ENCODE data around the gene RABGGTB.
"Not testable (repeated sequence)": the region's sequence is repeated elsewhere in the genome, so short reads cannot be mapped to it uniquely, and the experiment has no call there.

The RABGGTB gene

GRCh38 chr1:75770761-75771160, 15.3 kb upstream of the RABGGTB start:
- no peak overlapping the region for H3K4me3 ChIP-seq (replicated peaks; ENCODE audit: insufficient read depth, low read length)
- no peaks in the 10 kb centered on the region for H3K27me3 ChIP-seq (ENCODE audit: insufficient read depth, poor library complexity, severe bottlenecking)
- no peak for TF ChIP-seq SPI1 (IDR thresholded peaks at IDR 0.05; ENCODE audit: borderline replicate concordance, low read depth)
- TF ChIP-seq CTCF (IDR thresholded peaks at IDR 0.05; ENCODE audit: insufficient read depth, low read length) = no peak
- TF ChIP-seq GABPA (IDR thresholded peaks at IDR 0.05; ENCODE audit: low read depth) = no peak
- TF ChIP-seq POLR2AphosphoS5 (IDR thresholded peaks at IDR 0.05; ENCODE audit: low read depth) = no peak
- no peak for TF ChIP-seq REST (IDR thresholded peaks at IDR 0.05; ENCODE audit: insufficient replicate concordance, low read depth)
- no peak overlapping the region for H3K27ac ChIP-seq (replicated peaks)
- DNase-seq (ENCODE audit: low read depth in 1 of 2, low spot score in 1 of 2) = no peak

- TF ChIP-seq SPI1 (IDR thresholded peaks at IDR 0.05; ENCODE audit: borderline replicate concordance, low read depth) = no peak
- TF ChIP-seq GABPA (IDR thresholded peaks at IDR 0.05; ENCODE audit: low read depth) = no peak
- TF ChIP-seq CTCF (IDR thresholded peaks at IDR 0.05; ENCODE audit: insufficient read depth, low read length) = no peak
- TF ChIP-seq POLR2AphosphoS5 (IDR thresholded peaks at IDR 0.05; ENCODE audit: low read depth) = no peak
- no peak for TF ChIP-seq REST (IDR thresholded peaks at IDR 0.05; ENCODE audit: insufficient replicate concordance, low read depth)
- no peak overlapping the region for H3K4me3 ChIP-seq (replicated peaks; ENCODE audit: insufficient read depth, low read length)
- no peak for DNase-seq (ENCODE audit: low read depth in 1 of 2, low spot score in 1 of 2)
- no peak overlapping the region for H3K27ac ChIP-seq (replicated peaks)
- H3K27me3 ChIP-seq (ENCODE audit: insufficient read depth, poor library complexity, severe bottlenecking) = no peaks in the 10 kb centered on the region
Measured at GRCh38 chr1:75771978-75772377, 14.1 kb upstream of the RABGGTB start.

- not testable (repeated sequence) for H3K4me3 ChIP-seq (replicated peaks; ENCODE audit: insufficient read depth, low read length); DNase-seq (ENCODE audit: low read depth in 1 of 2, low spot score in 1 of 2); H3K27me3 ChIP-seq (ENCODE audit: insufficient read depth, poor library complexity, severe bottlenecking); H3K27ac ChIP-seq (replicated peaks)
Measured at GRCh38 chr1:75777812-75778211, 8.2 kb upstream of the RABGGTB start.

- H3K27me3 ChIP-seq (ENCODE audit: insufficient read depth, poor library complexity, severe bottlenecking); H3K4me3 ChIP-seq (replicated peaks; ENCODE audit: insufficient read depth, low read length); H3K27ac ChIP-seq (replicated peaks); DNase-seq (ENCODE audit: low read depth in 1 of 2, low spot score in 1 of 2): not testable (repeated sequence)
Measured at GRCh38 chr1:75778694-75779093, 7.4 kb upstream of the RABGGTB start.

- DNase-seq (ENCODE audit: low read depth in 1 of 2, low spot score in 1 of 2); H3K4me3 ChIP-seq (replicated peaks; ENCODE audit: insufficient read depth, low read length); H3K27me3 ChIP-seq (ENCODE audit: insufficient read depth, poor library complexity, severe bottlenecking); H3K27ac ChIP-seq (replicated peaks): not testable (repeated sequence)
Measured at GRCh38 chr1:75780183-75780582, 5.9 kb upstream of the RABGGTB start.

- not testable (repeated sequence) for DNase-seq (ENCODE audit: low read depth in 1 of 2, low spot score in 1 of 2); H3K27ac ChIP-seq (replicated peaks); H3K27me3 ChIP-seq (ENCODE audit: insufficient read depth, poor library complexity, severe bottlenecking); H3K4me3 ChIP-seq (replicated peaks; ENCODE audit: insufficient read depth, low read length)
Measured at GRCh38 chr1:75783920-75784319, 2.1 kb upstream of the RABGGTB start.
